Measurements from ENCODE around the gene CFAP73. TPM values are rescaled to one million over a fixed set of nuclear protein-coding genes. Genes with fewer than 3 reads are reported as not detected.
A peak's percentile ranks its signal among the peaks of the same experiment; 100 is the strongest.

CFAP73 gene
- total and polyA plus RNA-seq, 10 of the 15 experiments (the other 5 are each of a cell fraction or from before 2014, with no cell fraction given) = 0.18 TPM; not detected in 9

DNA sequence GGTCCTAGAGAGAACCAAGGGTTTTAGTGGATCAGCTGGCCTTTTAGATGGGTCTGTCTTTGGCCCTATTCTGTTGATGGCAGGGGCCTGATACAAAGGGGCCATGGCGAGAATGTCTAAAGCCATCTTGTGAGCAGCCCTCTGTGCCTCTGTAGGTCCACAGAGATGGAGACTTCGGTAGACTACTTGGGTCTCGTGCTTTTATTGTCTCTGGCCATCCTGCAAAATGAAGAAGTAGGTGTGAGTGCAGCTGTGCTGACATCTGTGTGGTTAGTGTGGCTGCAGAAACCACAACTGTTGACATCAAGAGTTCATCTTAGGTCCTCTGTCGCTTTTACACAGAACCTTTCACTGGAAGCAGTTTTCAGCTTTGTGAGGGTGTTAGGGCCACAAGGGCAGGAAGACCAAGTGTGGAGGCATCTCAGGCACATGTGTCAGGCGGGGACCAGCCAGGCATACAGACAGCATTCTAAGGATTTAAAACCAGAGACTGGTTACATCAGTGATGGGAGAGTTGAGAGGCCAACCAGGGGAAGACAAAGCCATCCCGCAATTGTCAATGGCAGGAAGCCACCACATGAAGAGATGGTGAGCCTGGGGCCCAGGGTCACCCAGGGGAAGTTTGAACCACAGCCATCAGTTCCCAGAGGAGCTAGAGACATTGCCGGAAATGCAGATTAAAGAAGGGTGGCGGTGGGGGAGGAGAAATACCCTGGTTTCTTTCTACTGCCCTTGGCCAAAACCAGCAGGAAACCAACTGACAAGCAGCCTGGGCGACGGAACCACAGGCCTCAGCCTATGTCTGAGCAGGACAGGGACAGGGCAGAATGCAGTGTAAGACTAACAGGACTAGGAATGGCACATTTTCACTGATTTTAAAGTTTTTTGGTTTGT lies 58.8 kb downstream of the CFAP73 start (continued):
- TF ChIP-seq, protein P1, sequence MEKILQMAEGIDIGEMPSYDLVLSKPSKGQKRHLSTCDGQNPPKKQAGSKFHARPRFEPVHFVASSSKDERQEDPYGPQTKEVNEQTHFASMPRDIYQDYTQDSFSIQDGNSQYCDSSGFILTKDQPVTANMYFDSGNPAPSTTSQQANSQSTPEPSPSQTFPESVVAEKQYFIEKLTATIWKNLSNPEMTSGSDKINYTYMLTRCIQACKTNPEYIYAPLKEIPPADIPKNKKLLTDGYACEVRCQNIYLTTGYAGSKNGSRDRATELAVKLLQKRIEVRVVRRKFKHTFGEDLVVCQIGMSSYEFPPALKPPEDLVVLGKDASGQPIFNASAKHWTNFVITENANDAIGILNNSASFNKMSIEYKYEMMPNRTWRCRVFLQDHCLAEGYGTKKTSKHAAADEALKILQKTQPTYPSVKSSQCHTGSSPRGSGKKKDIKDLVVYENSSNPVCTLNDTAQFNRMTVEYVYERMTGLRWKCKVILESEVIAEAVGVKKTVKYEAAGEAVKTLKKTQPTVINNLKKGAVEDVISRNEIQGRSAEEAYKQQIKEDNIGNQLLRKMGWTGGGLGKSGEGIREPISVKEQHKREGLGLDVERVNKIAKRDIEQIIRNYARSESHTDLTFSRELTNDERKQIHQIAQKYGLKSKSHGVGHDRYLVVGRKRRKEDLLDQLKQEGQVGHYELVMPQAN (conservative IDR thresholded peaks at IDR 0.05) = 0 out of 2 replicates have a peak, but pooled peaks have one; percentile 13
- TF ChIP-seq ZSCAN29 (IDR thresholded peaks at IDR 0.05) (peak; percentile 37; the same call in 1 of the 2 replicates), FOXM1 (IDR thresholded peaks at IDR 0.05; ENCODE audit: low read depth, low read length) (peak; percentile 92), BHLHE40 (IDR thresholded peaks at IDR 0.05; ENCODE audit: borderline replicate concordance in 1 of 2, low read depth in 2 of 2, low read length in 1 of 2) (peak; percentile 97 to 98), NBN (IDR thresholded peaks at IDR 0.05) (peak; percentile 99), RELA (IDR thresholded peaks at IDR 0.05; ENCODE audit: borderline replicate concordance, partially characterized antibody) (peak; percentile 79), RB1 (IDR thresholded peaks at IDR 0.05; ENCODE audit: borderline replicate concordance) (peak; percentile 68; the same call in 1 of the 2 replicates), RUNX3 (IDR thresholded peaks at IDR 0.05; ENCODE audit: low read length) (peak; percentile 96), POLR2AphosphoS2 (IDR thresholded peaks at IDR 0.05; ENCODE audit: low read depth, low read length) (no peak; the same call in 1 of the 2 replicates), MYB (IDR thresholded peaks at IDR 0.05; ENCODE audit: borderline replicate concordance, low read depth, low read length) (peak; percentile 45; the same call in 1 of the 2 replicates), NR2C1 (IDR thresholded peaks at IDR 0.05) (peak; percentile 25; the same call in 1 of the 2 replicates), NR2F1 (conservative IDR thresholded peaks at IDR 0.05) (peak; percentile 99), RCOR1 (conservative IDR thresholded peaks at IDR 0.05; ENCODE audit: low read depth, low read length) (peak; percentile 45; the same call in 1 of the 2 replicates), BMI1 (IDR thresholded peaks at IDR 0.05; ENCODE audit: borderline replicate concordance) (peak; percentile 72), POLR2AphosphoS5 (IDR thresholded peaks at IDR 0.05; ENCODE audit: low read length) (peak; percentile 82), HDGF (IDR thresholded peaks at IDR 0.05) (peak; percentile 75; the same call in 1 of the 2 replicates)
- TF ChIP-seq, protein P2, sequence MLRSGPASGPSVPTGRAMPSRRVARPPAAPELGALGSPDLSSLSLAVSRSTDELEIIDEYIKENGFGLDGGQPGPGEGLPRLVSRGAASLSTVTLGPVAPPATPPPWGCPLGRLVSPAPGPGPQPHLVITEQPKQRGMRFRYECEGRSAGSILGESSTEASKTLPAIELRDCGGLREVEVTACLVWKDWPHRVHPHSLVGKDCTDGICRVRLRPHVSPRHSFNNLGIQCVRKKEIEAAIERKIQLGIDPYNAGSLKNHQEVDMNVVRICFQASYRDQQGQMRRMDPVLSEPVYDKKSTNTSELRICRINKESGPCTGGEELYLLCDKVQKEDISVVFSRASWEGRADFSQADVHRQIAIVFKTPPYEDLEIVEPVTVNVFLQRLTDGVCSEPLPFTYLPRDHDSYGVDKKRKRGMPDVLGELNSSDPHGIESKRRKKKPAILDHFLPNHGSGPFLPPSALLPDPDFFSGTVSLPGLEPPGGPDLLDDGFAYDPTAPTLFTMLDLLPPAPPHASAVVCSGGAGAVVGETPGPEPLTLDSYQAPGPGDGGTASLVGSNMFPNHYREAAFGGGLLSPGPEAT (IDR thresholded peaks at IDR 0.05; ENCODE audit: low read depth) = peak; percentile 97
- TF ChIP-seq, protein P3, sequence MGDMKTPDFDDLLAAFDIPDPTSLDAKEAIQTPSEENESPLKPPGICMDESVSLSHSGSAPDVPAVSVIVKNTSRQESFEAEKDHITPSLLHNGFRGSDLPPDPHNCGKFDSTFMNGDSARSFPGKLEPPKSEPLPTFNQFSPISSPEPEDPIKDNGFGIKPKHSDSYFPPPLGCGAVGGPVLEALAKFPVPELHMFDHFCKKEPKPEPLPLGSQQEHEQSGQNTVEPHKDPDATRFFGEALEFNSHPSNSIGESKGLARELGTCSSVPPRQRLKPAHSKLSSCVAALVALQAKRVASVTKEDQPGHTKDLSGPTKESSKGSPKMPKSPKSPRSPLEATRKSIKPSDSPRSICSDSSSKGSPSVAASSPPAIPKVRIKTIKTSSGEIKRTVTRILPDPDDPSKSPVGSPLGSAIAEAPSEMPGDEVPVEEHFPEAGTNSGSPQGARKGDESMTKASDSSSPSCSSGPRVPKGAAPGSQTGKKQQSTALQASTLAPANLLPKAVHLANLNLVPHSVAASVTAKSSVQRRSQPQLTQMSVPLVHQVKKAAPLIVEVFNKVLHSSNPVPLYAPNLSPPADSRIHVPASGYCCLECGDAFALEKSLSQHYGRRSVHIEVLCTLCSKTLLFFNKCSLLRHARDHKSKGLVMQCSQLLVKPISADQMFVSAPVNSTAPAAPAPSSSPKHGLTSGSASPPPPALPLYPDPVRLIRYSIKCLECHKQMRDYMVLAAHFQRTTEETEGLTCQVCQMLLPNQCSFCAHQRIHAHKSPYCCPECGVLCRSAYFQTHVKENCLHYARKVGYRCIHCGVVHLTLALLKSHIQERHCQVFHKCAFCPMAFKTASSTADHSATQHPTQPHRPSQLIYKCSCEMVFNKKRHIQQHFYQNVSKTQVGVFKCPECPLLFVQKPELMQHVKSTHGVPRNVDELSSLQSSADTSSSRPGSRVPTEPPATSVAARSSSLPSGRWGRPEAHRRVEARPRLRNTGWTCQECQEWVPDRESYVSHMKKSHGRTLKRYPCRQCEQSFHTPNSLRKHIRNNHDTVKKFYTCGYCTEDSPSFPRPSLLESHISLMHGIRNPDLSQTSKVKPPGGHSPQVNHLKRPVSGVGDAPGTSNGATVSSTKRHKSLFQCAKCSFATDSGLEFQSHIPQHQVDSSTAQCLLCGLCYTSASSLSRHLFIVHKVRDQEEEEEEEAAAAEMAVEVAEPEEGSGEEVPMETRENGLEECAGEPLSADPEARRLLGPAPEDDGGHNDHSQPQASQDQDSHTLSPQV (IDR thresholded peaks at IDR 0.05) = peak; percentile 91
- TF ChIP-seq, protein P4, sequence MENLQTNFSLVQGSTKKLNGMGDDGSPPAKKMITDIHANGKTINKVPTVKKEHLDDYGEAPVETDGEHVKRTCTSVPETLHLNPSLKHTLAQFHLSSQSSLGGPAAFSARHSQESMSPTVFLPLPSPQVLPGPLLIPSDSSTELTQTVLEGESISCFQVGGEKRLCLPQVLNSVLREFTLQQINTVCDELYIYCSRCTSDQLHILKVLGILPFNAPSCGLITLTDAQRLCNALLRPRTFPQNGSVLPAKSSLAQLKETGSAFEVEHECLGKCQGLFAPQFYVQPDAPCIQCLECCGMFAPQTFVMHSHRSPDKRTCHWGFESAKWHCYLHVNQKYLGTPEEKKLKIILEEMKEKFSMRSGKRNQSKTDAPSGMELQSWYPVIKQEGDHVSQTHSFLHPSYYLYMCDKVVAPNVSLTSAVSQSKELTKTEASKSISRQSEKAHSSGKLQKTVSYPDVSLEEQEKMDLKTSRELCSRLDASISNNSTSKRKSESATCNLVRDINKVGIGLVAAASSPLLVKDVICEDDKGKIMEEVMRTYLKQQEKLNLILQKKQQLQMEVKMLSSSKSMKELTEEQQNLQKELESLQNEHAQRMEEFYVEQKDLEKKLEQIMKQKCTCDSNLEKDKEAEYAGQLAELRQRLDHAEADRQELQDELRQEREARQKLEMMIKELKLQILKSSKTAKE (IDR thresholded peaks at IDR 0.05; ENCODE audit: low read depth, poor library complexity, severe bottlenecking) = peak; percentile 96
